GM19468 (cell line): ENCODE data around the gene TSEN34.
"Not testable (repeated sequence)": the region's sequence is repeated elsewhere in the genome, so short reads cannot be mapped to it uniquely, and the experiment has no call there.

ENCODE experiments used
- ATAC-seq: cut with Tn5 transposase; IDR thresholded peaks from one replicate; pipeline ENCODE4 v1.9.1; 2021; ENCODE audit warnings: mild to moderate bottlenecking, moderate library complexity, moderate number of reproducible peaks; ENCODE audit not compliant: unreplicated experiment; ENCODE audit errors: extremely low read depth

The TSEN34 gene

DNA sequence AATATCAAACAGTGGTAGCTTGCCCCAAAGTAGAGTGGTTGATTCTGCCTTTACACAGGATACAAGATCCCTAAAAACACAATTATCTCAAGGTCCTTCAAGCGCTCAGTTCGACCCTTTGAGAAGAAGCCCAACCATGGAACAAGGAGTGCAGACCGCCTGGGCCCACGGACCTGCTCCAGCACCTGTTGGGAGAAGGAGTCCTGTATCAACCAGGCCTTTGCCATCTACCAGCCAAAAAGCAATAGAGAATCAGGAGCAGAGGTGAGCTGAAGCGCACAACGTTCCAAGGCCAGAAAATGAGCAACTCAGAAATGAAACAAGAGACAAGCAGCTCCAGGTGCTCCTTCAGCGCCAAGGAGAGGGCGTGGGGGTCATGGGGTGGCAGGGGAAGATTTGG is 38.0 kb downstream of the TSEN34 start:
- no peak for ATAC-seq

DNA sequence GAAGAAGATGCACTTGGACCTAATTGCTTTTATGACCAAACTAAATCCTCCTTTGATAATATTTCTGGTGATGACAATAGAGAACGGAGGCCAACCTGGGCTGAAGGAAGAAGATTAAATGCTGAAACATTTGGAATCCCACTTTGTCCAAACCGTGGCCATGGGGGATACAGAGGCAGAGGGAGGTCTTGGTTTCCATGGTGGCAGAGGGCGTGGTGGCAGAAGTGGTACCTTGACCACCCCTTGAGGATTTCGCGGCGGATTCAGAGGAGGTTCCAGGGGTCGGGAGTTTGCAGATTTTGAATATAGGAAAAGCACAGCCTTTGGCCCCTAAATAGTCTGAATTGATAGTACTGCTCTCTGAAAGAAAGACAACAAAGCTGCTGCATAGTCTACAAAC is 38.9 kb downstream of the TSEN34 start:
- no peak for ATAC-seq

DNA sequence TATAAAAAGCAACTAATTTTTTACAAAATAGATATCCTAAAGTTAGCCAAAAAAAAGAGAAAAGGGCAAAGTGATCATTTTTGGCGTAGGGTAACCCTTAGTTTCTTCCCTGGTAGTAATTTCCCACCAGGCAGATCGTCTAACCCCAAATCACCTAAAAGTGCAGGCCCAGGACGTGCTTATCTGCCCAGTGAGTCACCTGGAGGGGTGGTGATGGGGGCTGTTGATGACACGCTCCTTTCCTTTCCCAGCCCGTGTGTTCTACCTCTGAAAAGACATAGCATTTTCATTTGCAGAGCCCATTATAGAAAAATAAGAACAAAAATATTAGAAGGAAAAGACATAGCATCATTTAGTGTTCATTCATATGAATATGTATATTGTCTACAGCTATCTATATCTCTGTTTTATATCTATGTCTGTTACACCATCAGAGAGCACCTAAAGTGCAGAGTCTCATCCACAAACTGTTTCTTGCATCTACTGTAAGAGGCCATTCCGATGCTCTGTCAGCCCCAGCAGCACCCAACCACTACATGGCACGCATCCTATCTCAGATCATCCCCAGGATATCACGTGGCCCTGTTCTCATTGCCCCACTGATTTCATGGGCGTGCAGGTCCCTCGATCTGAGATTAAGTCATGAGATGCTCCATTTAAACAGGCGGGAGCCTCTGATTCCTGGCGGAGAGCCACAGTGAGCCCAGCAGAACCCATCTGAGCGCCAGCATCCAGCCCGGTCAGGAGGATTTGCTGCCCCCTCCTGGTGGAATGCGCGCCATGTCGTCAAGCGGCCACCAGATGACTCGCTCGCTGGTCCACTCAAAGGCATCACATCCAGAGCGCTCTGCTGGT is 40.2 kb downstream of the TSEN34 start:
- no peak for ATAC-seq

DNA sequence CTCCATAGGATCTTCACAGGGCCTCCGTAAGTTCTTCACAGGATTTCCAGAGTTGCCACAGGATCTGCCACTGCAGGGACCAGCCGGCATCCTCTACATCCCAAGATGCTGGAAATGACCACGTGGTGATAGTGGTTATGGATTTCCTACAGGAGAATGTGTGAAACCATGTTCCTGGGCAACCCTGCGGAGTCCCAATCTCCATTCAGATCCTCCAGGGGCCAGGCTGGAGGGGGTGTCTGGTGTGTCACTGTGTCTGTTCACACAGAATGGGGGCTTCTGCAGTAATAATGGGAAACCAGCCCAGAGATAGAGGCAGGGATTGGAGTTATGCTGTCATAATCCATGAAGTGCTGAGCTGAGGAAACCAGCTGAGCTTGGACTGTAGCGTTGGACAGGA is 42.8 kb downstream of the TSEN34 start:
- no peak for ATAC-seq

DNA sequence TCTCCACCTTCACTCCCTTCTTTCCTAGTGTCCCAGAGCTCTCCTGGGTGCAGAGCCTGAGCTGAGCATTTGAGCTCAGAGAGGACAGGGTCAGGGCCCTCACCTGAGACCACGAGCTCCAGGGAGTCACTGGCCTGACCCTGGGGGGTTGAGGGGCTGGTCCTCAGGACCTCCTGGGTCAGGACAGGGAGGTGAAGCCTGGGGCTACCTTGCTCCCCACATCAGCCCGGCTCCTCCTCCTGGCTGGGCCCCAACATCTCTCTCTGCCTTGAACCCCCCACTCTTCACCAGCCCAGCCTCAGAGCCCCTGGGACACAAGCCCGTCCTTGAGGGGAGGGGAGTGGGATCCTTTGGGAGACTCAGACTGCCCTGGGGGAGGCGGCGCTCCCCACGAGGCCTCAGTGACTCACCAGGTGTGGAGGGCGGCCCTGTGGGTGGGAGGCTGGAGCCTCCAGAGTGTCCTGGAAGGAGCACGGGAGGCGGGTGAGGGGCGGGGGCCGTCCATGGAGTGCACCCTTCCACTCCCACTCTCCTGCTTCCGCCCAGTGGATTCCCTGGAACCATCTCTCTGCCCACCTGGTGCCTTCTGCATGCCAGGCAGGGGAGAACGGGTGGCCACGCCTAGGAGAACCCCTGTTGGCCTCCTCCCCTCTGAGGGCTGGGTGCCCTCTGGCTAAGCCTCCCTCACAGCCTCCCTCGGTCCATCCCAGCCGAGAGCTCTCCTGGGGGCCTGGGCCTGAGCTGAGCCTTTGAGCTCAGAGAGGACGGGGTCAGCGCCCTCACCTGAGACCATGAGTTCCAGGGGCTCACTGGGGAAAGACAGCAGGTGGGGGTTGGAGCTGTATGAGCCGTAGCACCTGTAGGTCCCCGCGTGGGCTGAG is 48.6 kb downstream of the TSEN34 start:
- not testable (repeated sequence) for ATAC-seq

DNA sequence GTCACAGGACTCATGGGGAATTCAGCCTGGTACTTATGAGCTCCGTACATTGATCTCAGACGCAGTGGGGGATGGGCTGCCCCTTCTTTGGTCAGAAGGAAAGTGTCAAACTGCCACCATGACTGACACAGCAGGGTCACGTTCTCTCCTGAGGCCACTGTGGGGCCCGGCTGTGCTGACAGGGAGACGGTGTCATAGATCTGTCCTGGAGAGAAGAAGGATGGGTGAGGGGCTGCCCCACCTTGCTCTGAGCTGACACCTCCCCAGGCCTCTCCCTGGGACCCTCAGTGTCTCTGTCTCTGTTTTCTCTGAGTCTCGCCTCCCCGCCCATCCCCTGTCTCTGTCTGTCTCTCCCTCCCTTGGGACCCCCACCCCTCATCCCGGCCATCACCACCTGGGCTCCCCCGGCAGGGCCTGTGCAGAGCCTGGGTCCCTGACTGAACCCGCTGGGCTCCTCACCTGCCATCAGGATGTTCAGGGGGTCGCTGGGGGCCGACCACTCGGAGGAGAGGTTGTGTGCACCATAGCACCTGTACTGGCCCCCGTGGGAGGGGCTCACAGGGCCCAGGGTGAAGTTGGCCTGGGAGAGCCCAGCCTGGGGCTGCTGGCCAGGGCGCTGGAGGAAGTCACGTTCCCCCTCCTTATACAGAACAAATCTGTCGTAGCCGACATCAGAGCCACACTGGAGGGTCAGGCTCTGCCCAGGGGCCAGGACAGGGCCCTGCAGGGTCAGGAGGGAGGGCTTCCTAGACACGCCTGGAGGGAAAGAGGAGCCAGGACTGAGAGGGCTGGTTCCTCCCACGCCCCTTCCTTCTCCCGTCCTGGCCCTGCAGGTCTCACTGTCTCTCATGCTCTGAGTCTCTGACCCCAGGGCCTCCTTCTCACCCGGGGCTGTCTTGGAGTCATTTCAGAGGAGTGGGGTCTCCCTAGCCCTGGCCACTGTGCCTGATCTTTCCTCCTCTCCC is 49.5 kb downstream of the TSEN34 start:
- not testable (repeated sequence) for ATAC-seq

DNA sequence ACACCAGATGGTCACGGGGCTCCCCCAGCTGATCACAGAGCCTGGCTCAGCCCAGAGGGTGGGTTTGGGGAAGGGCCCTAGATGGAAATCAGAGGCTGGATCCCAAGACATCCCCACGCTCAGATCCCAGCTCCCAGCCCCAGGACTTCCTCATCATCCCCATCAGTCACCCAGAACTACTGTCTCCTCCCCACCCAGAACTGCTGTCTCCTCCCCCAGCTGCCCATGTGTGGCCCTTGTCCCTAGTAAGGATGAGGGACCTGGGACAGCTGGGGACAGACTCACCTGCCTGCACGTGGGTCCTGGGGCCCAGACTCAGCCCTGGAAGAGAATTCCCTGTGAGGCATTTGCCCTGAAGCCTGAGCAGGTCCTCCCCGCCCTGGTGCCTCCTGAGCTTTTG is 51.1 kb downstream of the TSEN34 start:
- ATAC-seq: not testable (repeated sequence)

DNA sequence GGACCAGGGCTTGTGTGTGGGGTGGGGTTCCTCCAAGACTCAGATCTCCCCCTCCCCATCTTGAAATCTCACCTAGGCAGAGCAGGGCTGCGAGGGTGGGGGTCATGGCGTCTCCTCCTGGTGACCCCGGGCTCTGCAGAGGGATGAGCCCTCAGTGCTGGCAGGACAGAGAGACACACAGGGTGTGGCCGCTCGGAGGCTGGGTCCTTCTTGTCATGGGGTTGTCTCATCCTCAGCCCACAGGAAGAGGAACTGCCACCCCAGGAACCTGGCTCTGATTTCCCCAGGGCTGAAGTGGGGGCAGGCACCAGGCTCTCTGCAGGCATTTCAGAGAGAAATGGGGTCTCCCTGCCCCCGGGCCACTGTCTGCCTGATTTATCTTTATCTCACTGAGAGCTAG is 51.5 kb downstream of the TSEN34 start, which contains the start of gene LILRA6:
Gene LILRA6 (minus strand): TSS at position 145 of the 400 bp plus-strand sequence.
- not testable (repeated sequence) for ATAC-seq

DNA sequence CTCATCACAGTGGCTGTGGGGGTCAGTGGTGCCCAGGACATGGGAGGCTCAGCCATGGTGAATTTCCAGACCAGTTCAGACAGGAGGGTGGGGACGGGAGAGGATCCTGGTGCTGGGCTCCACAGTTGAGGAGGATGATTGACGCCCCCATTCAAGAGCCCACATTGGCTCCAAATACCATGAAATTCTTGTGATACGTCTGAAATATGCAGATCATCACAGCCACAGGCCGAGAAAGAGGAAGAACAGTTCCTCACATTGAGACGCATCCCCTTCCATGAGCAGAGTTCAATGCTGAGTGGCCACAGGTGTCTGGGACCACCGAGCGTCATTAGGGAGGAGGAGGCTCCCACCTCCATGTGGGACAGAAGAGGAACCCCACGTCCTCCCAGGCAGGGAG is 52.7 kb downstream of the TSEN34 start:
- ATAC-seq: not testable (repeated sequence)
